ENCODE data around the gene KRAS.

GRCh38 chr12:25252946-25253345 lies 2.2 kb upstream of the KRAS start:
- no peak for TF ChIP-seq CTCF (IDR thresholded peaks at IDR 0.05)
- no peak for TF ChIP-seq POLR2A (IDR thresholded peaks at IDR 0.05)

All from testis (tissue), 2 donors.